K562 (cell line): ENCODE measurements around the gene RUSC2. TPM values are rescaled to one million over a fixed set of nuclear protein-coding genes. Genes with fewer than 3 reads are reported as not detected.

ENCODE experiments used
- ATAC-seq: fragments of 200-7000 bp; cut with Tn5 transposase; 3 replicates; pipeline ENCODE4 v1.9.1; 2020; ENCODE audit warnings: moderate library complexity
- Bru-seq: library from RNA; stranded (reverse); fragments of 400-500 nt; gene quantifications from one replicate; lab custom pipeline; 2021; lab: Mats Ljungman, UMichigan
- BruChase-seq, 2 experiments: library from RNA; stranded (reverse); fragments of 400-500 nt; gene quantifications; one replicate each; lab custom pipeline; 2021; lab: Mats Ljungman, UMichigan
- BruUV-seq: library from RNA; stranded (reverse); fragments of 400-500 nt; replicated peaks from 2 replicates; lab custom pipeline; 2021; lab: Mats Ljungman, UMichigan
- CTCF ChIA-PET: fragments of 300-600 bp; formaldehyde crosslinking; extraction: SDS; loops from one replicate; lab custom pipeline; 2021; ENCODE audit warnings: low intra/inter-chr PET ratio; lab: Yijun Ruan, JAX
- POLR2A ChIA-PET: fragments of 300-600, 350-650 bp; sonication (Branson Sonifier 250); formaldehyde crosslinking; extraction: SDS; loops from one replicate; lab custom pipeline; 2021; ENCODE audit warnings: antibody characterized with exemption, inconsistent platforms; lab: Yijun Ruan, JAX
- DNase-seq, 4 experiments: peaks; one replicate each; pipeline versions ENCODE4 v3.0.0 to v3.0.0-alpha.2; 2011 to 2018; ENCODE audit warnings: low spot score in 3 of 4, mixed read lengths in 3 of 4; ENCODE audit errors: extremely low read depth in 1 of 4
- FAIRE-seq: peaks from 2 replicates; lab custom pipeline; 2011; peaks lifted over from hg19 to GRCh38; lab: Jason Lieb, UNC
- H2AFZ ChIP-seq: 2 replicates; pipeline ENCODE4 v1.6.0; 2011; ENCODE audit warnings: low read depth, low read length, control low read depth, inconsistent platforms
- H3K27ac ChIP-seq: fragments of 200-600 bp; 3 replicates; pipeline ENCODE4 v1.8.0; 2011; ENCODE audit warnings: low read depth, mild to moderate bottlenecking, control low read depth, inconsistent platforms, low read length, moderate library complexity, mixed read lengths; ENCODE audit errors: extremely low read depth
- H3K27me3 ChIP-seq, 2 experiments: fragments of 300-600 bp in 1 of 2; 2 replicates in 1 of 2; 3 replicates in 1 of 2; pipeline versions ENCODE4 v1.6.0 to v1.8.0; 2011; ENCODE audit warnings: inconsistent platforms in 2 of 2, low read length in 2 of 2, mild to moderate bottlenecking in 1 of 2, mixed read lengths in 1 of 2, moderate library complexity in 1 of 2; ENCODE audit not compliant: control insufficient read depth in 2 of 2, insufficient read depth in 2 of 2
- H3K36me3 ChIP-seq: fragments of 300-600 bp; 3 replicates; pipeline ENCODE4 v1.8.0; 2011; ENCODE audit warnings: mild to moderate bottlenecking, low read length, inconsistent platforms; ENCODE audit not compliant: control insufficient read depth, insufficient read depth
- H3K4me1 ChIP-seq, 2 experiments: fragments of 200-600 bp in 1 of 2; replicated peaks in 1 of 2; 2 replicates in 1 of 2; 3 replicates in 1 of 2; pipeline versions ENCODE4 v1.5.1 to v1.8.0; 2011; ENCODE audit warnings: inconsistent platforms in 2 of 2, low read length in 2 of 2, mild to moderate bottlenecking in 1 of 2, mixed read lengths in 1 of 2, moderate library complexity in 1 of 2; ENCODE audit not compliant: control insufficient read depth in 2 of 2, insufficient read depth in 2 of 2
- H3K4me2 ChIP-seq: 2 replicates; pipeline ENCODE4 v1.6.1; 2011; ENCODE audit warnings: low read length, control low read depth, inconsistent platforms, mixed read lengths; ENCODE audit not compliant: insufficient read depth
- H3K4me3 ChIP-seq: fragments of 200-600 bp; sonication (generic), shearing (Covaris generic); 2 replicates; pipeline ENCODE4 v1.5.1; 2016; ENCODE audit warnings: control low read depth, inconsistent platforms
- H3K79me2 ChIP-seq: fragments of 200-600 bp; 3 replicates; pipeline ENCODE4 v1.8.0; 2011; ENCODE audit warnings: low read length, inconsistent platforms; ENCODE audit not compliant: control insufficient read depth, insufficient read depth
- H3K9ac ChIP-seq, 2 experiments: 2 replicates each; pipeline versions ENCODE4 v1.6.0 to v1.6.1; 2011; ENCODE audit warnings: low read depth in 2 of 2, low read length in 2 of 2, control low read depth in 1 of 2, inconsistent platforms in 1 of 2, mild to moderate bottlenecking in 1 of 2, mixed read lengths in 1 of 2; ENCODE audit not compliant: insufficient read depth in 1 of 2
- H3K9me1 ChIP-seq: one replicate; pipeline ENCODE4 v1.6.0; 2011; ENCODE audit warnings: inconsistent platforms, mild to moderate bottlenecking, low read length, moderate library complexity; ENCODE audit not compliant: control insufficient read depth, insufficient read depth
- H3K9me3 ChIP-seq: replicated peaks from 2 replicates; pipeline ENCODE4 v1.5.1; 2011; ENCODE audit warnings: low read depth, low read length, inconsistent platforms; ENCODE audit not compliant: control insufficient read depth, insufficient read depth
- H4K20me1 ChIP-seq: replicated peaks from 2 replicates; pipeline ENCODE4 v1.6.1; 2011; ENCODE audit warnings: low read length, inconsistent platforms, mixed read lengths; ENCODE audit not compliant: control insufficient read depth, insufficient read depth
- E2F6 ChIP-seq, 2 experiments: IDR thresholded peaks; 2 replicates each; pipeline ENCODE4 v1.6.1; 2011; ENCODE audit warnings: borderline replicate concordance in 1 of 2, control low read depth in 1 of 2, low read depth in 1 of 2, low read length in 1 of 2, mild to moderate bottlenecking in 1 of 2, mixed read lengths in 1 of 2, moderate library complexity in 1 of 2; ENCODE audit not compliant: insufficient read depth in 1 of 2, insufficient read length in 1 of 2, poor library complexity in 1 of 2, severe bottlenecking in 1 of 2; ENCODE audit errors: extremely low read depth in 1 of 2
- ESRRA ChIP-seq: fragments of 450-650 bp; IDR thresholded peaks from 2 replicates; pipeline ENCODE4 v1.6.1; 2014; ENCODE audit warnings: low read depth, mild to moderate bottlenecking, moderate library complexity, borderline replicate concordance
- FOXM1 ChIP-seq, 2 experiments: fragments of 450-650 bp in 1 of 2; sonication (generic) in 1 of 2; formaldehyde crosslinking in 1 of 2; IDR thresholded peaks; 2 replicates each; pipeline versions ENCODE4 v1.6.1 to v1.9.0; 2017 to 2022; ENCODE audit warnings: low read depth in 2 of 2, mild to moderate bottlenecking in 2 of 2, missing genetic modification reagents in 1 of 2, moderate library complexity in 1 of 2
- FOXO4 ChIP-seq: fragments of 450-650 bp; formaldehyde crosslinking; IDR thresholded peaks from 2 replicates; pipeline ENCODE4 v1.4.0; 2020; ENCODE audit warnings: mild to moderate bottlenecking, moderate library complexity
- MEIS2 ChIP-seq: fragments of 450-650 bp; IDR thresholded peaks from 2 replicates; pipeline ENCODE4 v1.6.1; 2014; ENCODE audit warnings: mild to moderate bottlenecking; ENCODE audit not compliant: partially characterized antibody
- MXD1 ChIP-seq: fragments of 250-450 bp; sonication (Bioruptor Pico); IDR thresholded peaks from 2 replicates; pipeline ENCODE4 v1.8.0; 2021; ENCODE audit warnings: borderline replicate concordance, mild to moderate bottlenecking, moderate library complexity; ENCODE audit not compliant: poor library complexity, severe bottlenecking
- OTX1 ChIP-seq: fragments of 450-650 bp; formaldehyde crosslinking; IDR thresholded peaks from 2 replicates; pipeline ENCODE4 v1.4.0; 2022; ENCODE audit warnings: mild to moderate bottlenecking
- SMARCA5 ChIP-seq: fragments of 450-650 bp; IDR thresholded peaks from 2 replicates; pipeline ENCODE4 v1.6.1; 2016
- TAF1 ChIP-seq: IDR thresholded peaks from 2 replicates; pipeline ENCODE4 v1.6.1; 2011; ENCODE audit warnings: mild to moderate bottlenecking, low read length, moderate library complexity; ENCODE audit not compliant: insufficient read depth, control insufficient read depth, severe bottlenecking; ENCODE audit errors: extremely low read depth
- WGBS: fragments of 100-300 bp; shearing (Covaris generic); methylation state at CpG from one replicate; pipeline ENCODE4 v1.1.6; 2016; ENCODE audit warnings: low coverage, mixed read lengths; ENCODE audit not compliant: insufficient coverage; ENCODE audit errors: missing lambda C conversion rate; 5-methylcytosine and 5-hydroxymethylcytosine counted together
- in situ Hi-C: fragments of 300-500 bp; cut with MboI; formaldehyde crosslinking; loops from 4 replicates; pipeline ENCODE4 v1.15.0; 2018; ENCODE audit warnings: inconsistent platforms, mixed read lengths
- intact Hi-C: fragments of 100-400 bp; cut with micrococcal nuclease; formaldehyde crosslinking; loops from 2 replicates; pipeline ENCODE4 v1.14.2; 2022
- long read RNA-seq, 3 experiments: library from polyadenylated mRNA in 2 of 3; library from RNA in 1 of 3; unstranded in 2 of 3; stranded (forward) in 1 of 3; transcript quantifications; one replicate each; pipeline ENCODE4 v2.0.0, GENCODE V29; 2019 to 2022
- polyA minus RNA-seq, 3 experiments: library from RNA; depleted of rRNA, polyadenylated mRNA; stranded (reverse); fragments of >200 nt; gene quantifications; 2 replicates each; pipeline ENCODE4 v1.2.3, GENCODE V29; 2011
- polyA plus RNA-seq, 8 experiments: library from polyadenylated mRNA; depleted of rRNA in 4 of 8; stranded (reverse) in 5 of 8; unstranded in 3 of 8; fragments of >200 nt; fragmentation: Nextera tagmentation in 2 of 8; fragmentation: Illumina TruSeq in 1 of 8; extraction: Ambion mirVana in 2 of 8; extraction: Trizol in 1 of 8; gene quantifications; 2 replicates each; pipeline versions ENCODE4 v1.2.1 to v1.2.3, GENCODE V29; 2011 to 2014; ENCODE audit warnings: inconsistent platforms in 1 of 8, missing spikeins in 1 of 8
- total RNA-seq, 7 experiments: library from RNA; depleted of rRNA in 6 of 7; stranded (reverse); fragments of >200 nt in 6 of 7; fragmentation: Illumina TruSeq in 2 of 7; extraction: Trizol in 2 of 7; gene quantifications; 2 replicates each; pipeline versions ENCODE4 v1.2.1 to v1.2.3, GENCODE V29; 2011 to 2021; ENCODE audit warnings: low replicate concordance in 1 of 7

RUSC2 gene
- total RNA-seq (2011; cell fraction: chromatin; rRNA removed; ENCODE audit: low replicate concordance): 15.5 and 25.7 TPM in 2 replicates
- 12.1 and 12.2 TPM in 2 replicates for total RNA-seq (2011; cell fraction: nucleolus; rRNA removed)
- 9.6 and 9.7 TPM in 2 replicates for total RNA-seq (2011; cell fraction: nucleoplasm; rRNA removed)
- total RNA-seq (2014; rRNA removed): 6.0 and 7.3 TPM in 2 replicates
- total RNA-seq (2014; rRNA removed; fragmentation: Illumina TruSeq; extraction: Trizol): 1.6 and 2.1 TPM in 2 replicates
- 3.1 and 3.3 TPM in 2 replicates for total RNA-seq (2015; rRNA removed; fragmentation: Illumina TruSeq; extraction: Trizol)
- total RNA-seq (2021): 11.9 and 12.8 TPM in 2 replicates
- polyA plus RNA-seq (2011; rRNA removed): 3.1 and 5.2 TPM in 2 replicates
- 3.2 and 5.5 TPM in 2 replicates for polyA plus RNA-seq (2011; cell fraction: cytosol; rRNA removed)
- polyA plus RNA-seq (2011; cell fraction: nucleus; rRNA removed): 12.2 and 22.3 TPM in 2 replicates
- polyA plus RNA-seq (2012): 4.4 and 7.4 TPM in 2 replicates
- 6.0 and 8.0 TPM in 2 replicates for polyA plus RNA-seq (2014; fragmentation: Illumina TruSeq; extraction: Trizol)
- polyA plus RNA-seq (2014; fragmentation: Nextera tagmentation; extraction: Ambion mirVana): under 1 TPM; 0.08 TPM
- 5.2 and 6.2 TPM in 2 replicates for polyA plus RNA-seq (2014; rRNA removed)
- polyA minus RNA-seq (2011; rRNA and poly(A)+ RNA removed): 9.3 and 11.5 TPM in 2 replicates
- 5.7 and 8.8 TPM in 2 replicates for polyA minus RNA-seq (2011; cell fraction: cytosol; rRNA and poly(A)+ RNA removed)
- polyA minus RNA-seq (2011; cell fraction: nucleus; rRNA and poly(A)+ RNA removed): 5.1 and 5.3 TPM in 2 replicates
- percentile 59 among the genes with signal in this experiment for Bru-seq, nascent RNA
- percentile 63 among the genes with signal in this experiment for BruChase-seq, experiment 1, labeled RNA remaining after a 2-hour chase
- BruChase-seq, experiment 2, labeled RNA remaining after a 6-hour chase: percentile 69 among the genes with signal in this experiment
- long read RNA-seq, experiment 1, partial matches to known transcripts: 9 of 10 reads
- long read RNA-seq, experiment 1, other reads (novel, unspliced or antisense): 1 of 10 reads
- long read RNA-seq, experiment 2, partial matches to known transcripts: 11 of 16 reads
- long read RNA-seq, experiment 2, other reads (novel, unspliced or antisense): 5 of 16 reads
- long read RNA-seq, experiment 3, partial matches to known transcripts: 1 of 1 reads
- long read RNA-seq, experiment 3, other reads (novel, unspliced or antisense): 0 of 1 reads

- ChIA-PET CTCF (interaction anchor here (0.6 to 0.8 kb wide), 2 partner anchors 64 to 78 kb away, joined by 5 read pairs; no protein-coding TSS in a partner anchor), POLR2A (interaction anchor here (0.6 to 1.7 kb wide), 6 partner anchors 10 to 432 kb away, joined by 3 to 6 read pairs (median 4); partner anchors contain the start of genes CREB3 and TLN1)
- Histone ChIP-seq H3K79me2 (peaks cover 49% of the 10 kb centered on the region), H2AFZ (peak within 1 kb of the TSS; percentile 93), H3K9ac (peak within 1 kb of the TSS; percentile 88 to 95), H4K20me1 (no peaks in the 10 kb centered on the region), H3K9me3 (no peaks in the 10 kb centered on the region; the same call in 1 of the 2 replicates), H3K27ac (peak within 1 kb of the TSS; percentile 93), H3K36me3 (no peaks in the 10 kb centered on the region), H3K27me3 (no peaks in the 10 kb centered on the region), H3K4me3 (peak within 1 kb of the TSS; percentile 67), H3K4me1 (peaks cover 11 to 16% of the 10 kb centered on the region in 2 experiments; a peak in 4 of 5 replicates), H3K9me1 (no peaks in the 10 kb centered on the region), H3K4me2 (peak within 1 kb of the TSS; percentile 95)
- FAIRE-seq (peak; percentile 66), DNase-seq (peak; percentile 76 to 92 (median 80)), ATAC-seq (peak; percentile 88)
- in situ Hi-C loops (loop anchor here (5.0 kb wide), 1 partner anchor 63 kb away; no protein-coding TSS in a partner anchor), intact Hi-C loops (no loop called here)
- 13% methylated on average over 15 of the region's 71 CpGs for WGBS
- BruUV-seq: no TSS peak
- TF ChIP-seq FOXO4 (CRISPR knock-in tag): no peak
- TF ChIP-seq ESRRA: peak; percentile 71
- peak; percentile 44 for TF ChIP-seq TAF1
- no peak for TF ChIP-seq FOXM1 (IDR thresholded peaks at IDR 0.05; ENCODE audit: low read depth)
- TF ChIP-seq FOXM1 (CRISPR knock-in tag; IDR thresholded peaks at IDR 0.05; ENCODE audit: low read depth): no peak
- peak; percentile 6 for TF ChIP-seq MEIS2
- TF ChIP-seq OTX1: no peak
- no peak for TF ChIP-seq MXD1
- TF ChIP-seq E2F6 (IDR thresholded peaks at IDR 0.05; ENCODE audit: borderline replicate concordance in 1 of 2, extremely low read depth in 1 of 2, insufficient read depth in 1 of 2, insufficient read length in 1 of 2, low read depth in 1 of 2, low read length in 1 of 2, poor library complexity in 1 of 2, severe bottlenecking in 1 of 2): peak; percentile 87 to 96
- peak; percentile 43; the same call in 1 of the 2 replicates for TF ChIP-seq SMARCA5
Measured at GRCh38 chr9:35489313-35490154, at the start of gene RUSC2. Gene RUSC2, plus strand, starts transcription at chr9:35490111. Its CDS starts 56,411 bp downstream, at chr9:35546522.
